Kidney tubule cell (primary cell): Measurements from ENCODE around the gene PAN3.

Experiments
- DNase-seq: peaks from one replicate; pipeline ENCODE4 v3.0.0-alpha.2; 2018; ENCODE audit warnings: low spot score

The PAN3 gene

DNA sequence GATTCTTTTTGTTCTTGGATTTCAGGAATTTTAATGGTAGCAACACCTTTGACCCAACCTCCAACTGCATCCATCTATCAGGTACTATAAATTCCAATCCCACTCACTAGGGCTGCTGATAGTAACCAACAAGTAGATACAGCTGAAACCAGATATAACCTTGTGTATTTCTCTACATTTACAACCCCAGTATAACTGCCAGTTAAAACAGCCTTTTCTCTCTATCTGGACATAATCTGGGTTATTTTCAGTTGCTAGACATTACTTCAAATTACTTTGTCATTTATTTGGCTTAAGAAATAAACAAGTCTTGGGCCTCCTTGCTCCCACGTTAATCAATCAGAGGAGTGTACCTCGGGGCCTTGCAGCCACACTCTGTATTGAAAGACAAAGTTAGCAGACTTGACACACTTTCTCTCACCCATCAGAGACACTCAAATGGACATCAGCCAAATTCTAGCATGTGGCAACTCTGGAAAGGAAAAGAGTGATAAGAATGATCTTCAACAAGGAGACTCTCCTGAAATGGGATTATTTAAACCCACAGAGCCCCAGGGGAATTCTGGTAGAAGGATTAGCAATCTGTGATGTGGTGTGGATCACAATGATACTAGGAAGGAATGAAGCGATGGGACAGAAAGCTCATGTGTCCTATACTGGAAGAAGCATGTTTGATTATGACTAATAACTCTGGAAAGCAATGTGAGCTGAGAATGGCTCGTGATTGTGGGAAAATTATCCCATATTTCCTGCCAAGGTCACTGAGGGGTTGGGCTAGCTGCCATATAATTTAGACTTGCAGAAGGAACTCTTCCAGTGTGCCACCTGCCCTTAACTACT is 199.0 kb downstream of the PAN3 start:
- no peak for DNase-seq

DNA sequence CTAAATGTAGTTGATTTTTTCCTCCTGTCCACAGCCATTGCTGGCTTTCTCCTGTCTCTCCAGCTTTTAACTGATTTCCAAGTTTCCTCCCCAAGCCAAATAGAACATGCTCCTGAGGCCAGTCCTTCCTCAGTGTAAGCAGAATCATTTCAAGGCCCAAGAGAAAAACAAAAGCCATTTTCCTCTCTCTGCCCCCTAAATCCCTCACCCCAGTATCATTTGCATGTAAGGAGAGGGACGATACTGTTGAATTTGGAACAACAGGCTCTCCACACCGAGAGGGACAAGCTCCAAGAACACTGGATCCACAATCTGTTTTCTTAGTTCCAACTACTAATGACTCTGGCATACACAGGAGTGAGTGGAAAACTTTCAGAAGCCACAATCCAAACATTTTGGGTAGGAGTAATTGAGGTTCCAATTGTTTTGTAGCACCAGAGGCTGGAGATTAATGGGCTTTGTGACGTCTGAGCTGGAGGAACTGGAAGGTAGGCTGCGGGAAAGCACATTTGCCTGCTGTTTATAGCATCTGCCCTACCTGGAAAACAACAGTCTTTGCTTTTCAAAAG is 199.7 kb downstream of the PAN3 start:
- no peak for DNase-seq

DNA sequence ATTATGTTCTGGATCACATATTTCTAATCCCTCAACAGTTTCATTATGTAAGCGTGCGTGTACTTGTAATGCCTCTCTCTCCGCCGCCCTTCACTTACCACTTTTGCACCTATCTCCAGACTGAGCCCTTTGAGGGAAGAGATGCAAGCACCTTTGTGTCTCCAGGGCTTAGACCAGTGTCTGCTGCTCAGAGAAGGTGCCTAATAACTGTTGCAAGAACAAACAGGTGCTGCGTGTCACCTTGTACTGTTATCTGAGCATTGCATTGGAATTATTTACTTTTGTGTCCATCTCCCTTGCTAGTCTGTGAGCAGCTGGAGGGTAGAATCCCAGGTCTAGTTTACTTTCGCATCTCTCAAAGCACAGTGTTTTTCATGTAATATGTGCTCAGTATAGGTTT is 200.4 kb downstream of the PAN3 start:
- DNase-seq: no peak

GRCh38 chr13:28339419-28339818 is 201.1 kb downstream of the PAN3 start:
- DNase-seq: no peak

DNA sequence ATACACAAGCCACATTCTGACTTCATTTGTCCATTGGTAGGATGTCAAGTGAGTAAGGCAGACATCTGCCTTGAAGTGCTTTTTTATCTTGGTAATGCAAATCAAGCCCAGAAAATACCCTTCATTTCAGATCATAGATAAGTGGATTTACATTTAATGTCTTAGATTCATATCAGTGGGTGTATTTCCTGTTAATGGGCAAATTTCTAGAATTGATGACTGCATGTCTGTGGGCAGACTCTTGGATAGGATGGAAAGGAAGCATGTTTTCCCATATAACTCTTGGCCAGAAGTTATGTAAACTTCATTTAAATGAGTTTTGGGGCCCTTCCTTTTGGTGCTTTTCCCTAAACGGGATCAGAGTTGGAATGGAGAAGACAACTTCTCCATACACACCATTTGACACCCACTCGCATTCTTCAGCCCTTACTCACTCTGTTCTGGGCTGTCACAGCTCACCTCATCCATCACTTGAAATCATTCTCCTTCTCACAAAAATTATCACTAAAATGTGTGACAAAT is 202.0 kb downstream of the PAN3 start:
- DNase-seq: no peak

GRCh38 chr13:28342251-28342650 is 203.9 kb downstream of the PAN3 start:
- DNase-seq: no peak

DNA sequence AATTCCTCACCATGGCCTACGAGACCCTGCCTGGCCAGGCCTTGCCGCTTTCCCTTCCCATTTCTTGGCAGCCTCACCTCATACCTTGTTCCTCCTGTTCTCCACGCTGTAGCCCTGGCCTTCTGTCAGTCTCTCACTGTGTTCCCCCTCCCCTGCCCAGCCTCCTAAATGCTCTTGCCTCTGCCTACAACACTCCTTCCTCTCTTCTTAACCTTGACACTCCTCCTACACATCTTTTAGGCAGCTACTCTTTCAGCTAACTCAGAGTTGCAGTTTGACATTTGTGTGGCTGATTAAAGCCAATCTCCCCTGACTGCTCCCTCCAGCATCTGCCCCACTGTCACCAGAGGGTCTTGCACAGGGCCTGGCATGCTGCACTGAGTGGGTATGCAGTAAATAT is 205.8 kb downstream of the PAN3 start:
- DNase-seq: no peak
